ENCODE measurements around the gene SPTBN1.

SPTBN1 gene

DNA sequence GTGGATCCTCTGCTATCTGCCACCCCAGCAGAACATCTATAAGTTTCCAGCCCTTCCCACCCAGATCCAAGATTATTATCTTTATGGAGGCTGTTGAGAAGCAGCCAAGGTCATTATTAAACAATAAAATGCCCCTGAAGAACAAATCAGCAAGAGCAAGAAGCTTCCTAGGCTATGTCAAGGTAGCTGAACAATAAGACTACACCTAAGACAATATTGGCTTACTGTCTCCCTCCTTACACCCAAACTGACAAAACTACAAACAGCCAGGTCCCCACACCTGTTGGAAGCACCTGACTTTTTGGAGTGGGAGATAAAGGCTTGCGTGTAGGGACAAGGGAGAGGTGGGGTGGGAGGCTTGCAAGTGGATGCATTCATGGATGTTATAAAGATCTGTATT, 128.5 kb downstream of the SPTBN1 start:
- peaks cover 32% of the 10 kb centered on the region for H3K4me1 ChIP-seq (ENCODE audit: insufficient read depth, low read length)
- no peak overlapping the region for H3K4me3 ChIP-seq (ENCODE audit: low read depth in 1 of 2, low read length in 2 of 2)
- ATAC-seq (ENCODE audit: insufficient read depth, low read depth) (no peak), DNase-seq (no peak)
- no peak overlapping the region for H2AFZ ChIP-seq (ENCODE audit: low read depth, low read length)
- H3K4me2 ChIP-seq (ENCODE audit: insufficient read depth, low read length): no peak overlapping the region
- H3K36me3 ChIP-seq (ENCODE audit: insufficient read depth, low read length): no peaks in the 10 kb centered on the region
- peaks cover 82% of the 10 kb centered on the region for H3K79me2 ChIP-seq (ENCODE audit: insufficient read depth, low read length)
- H3K27me3 ChIP-seq (ENCODE audit: insufficient read depth, low read length, poor library complexity): no peaks in the 10 kb centered on the region
- no peak overlapping the region for H3K9ac ChIP-seq (ENCODE audit: low read depth, low read length)
- H3K9me3 ChIP-seq (ENCODE audit: insufficient read depth, low read length, severe bottlenecking): no peaks in the 10 kb centered on the region
- no peak for TF ChIP-seq CTCF (IDR thresholded peaks at IDR 0.05; ENCODE audit: borderline replicate concordance, extremely low read depth, low read length, poor library complexity, severe bottlenecking)
- no peak for TF ChIP-seq EZH2 (IDR thresholded peaks at IDR 0.05; ENCODE audit: borderline replicate concordance, low read depth, low read length, severe bottlenecking)
- no peak overlapping the region for H3K27ac ChIP-seq (ENCODE audit: low read length)
- H4K20me1 ChIP-seq (ENCODE audit: insufficient read depth, low read length): peaks cover 19% of the 10 kb centered on the region; the same call in 1 of the 2 replicates

DNA sequence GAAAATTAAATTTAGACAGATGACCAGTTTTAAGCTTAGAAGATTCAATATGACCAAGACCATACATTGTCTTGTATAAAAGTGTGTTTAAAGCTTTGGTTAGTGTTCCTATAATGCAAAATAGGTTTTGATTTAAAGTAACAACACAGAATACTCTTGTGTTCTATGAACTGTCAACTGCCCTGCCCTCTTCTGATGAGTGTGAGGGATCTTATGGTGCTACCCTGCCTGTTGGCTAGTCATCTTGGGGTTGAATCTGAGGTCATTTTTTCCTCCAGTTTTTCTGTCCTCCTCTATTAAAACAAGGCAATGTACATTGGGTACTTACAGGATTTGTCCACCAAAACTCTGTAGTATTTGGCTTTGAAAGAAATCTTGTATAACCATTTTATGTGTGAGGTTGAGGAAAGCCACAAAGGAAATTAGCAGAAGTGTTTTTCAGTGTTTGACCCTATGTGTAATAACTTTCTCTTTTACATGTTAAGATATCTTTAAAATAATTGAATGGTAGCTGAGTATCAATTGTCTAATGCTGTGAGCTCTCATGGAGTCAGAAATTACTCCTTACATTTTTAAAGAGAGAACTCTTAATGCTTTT, 129.1 kb downstream of the SPTBN1 start:
- Histone ChIP-seq H3K27ac (ENCODE audit: low read length) (no peak overlapping the region), H3K4me2 (ENCODE audit: insufficient read depth, low read length) (no peak overlapping the region), H3K27me3 (ENCODE audit: insufficient read depth, low read length, poor library complexity) (no peaks in the 10 kb centered on the region), H3K9ac (ENCODE audit: low read depth, low read length) (no peak overlapping the region), H2AFZ (ENCODE audit: low read depth, low read length) (no peak overlapping the region), H3K79me2 (ENCODE audit: insufficient read depth, low read length) (peaks cover 80% of the 10 kb centered on the region), H3K4me1 (ENCODE audit: insufficient read depth, low read length) (peaks cover 35% of the 10 kb centered on the region), H3K9me3 (ENCODE audit: insufficient read depth, low read length, severe bottlenecking) (no peaks in the 10 kb centered on the region), H3K4me3 (ENCODE audit: low read depth in 1 of 2, low read length in 2 of 2) (no peak overlapping the region), H3K36me3 (ENCODE audit: insufficient read depth, low read length) (no peaks in the 10 kb centered on the region), H4K20me1 (ENCODE audit: insufficient read depth, low read length) (peaks cover 19% of the 10 kb centered on the region; the same call in 1 of the 2 replicates)
- ATAC-seq (ENCODE audit: insufficient read depth, low read depth) (no peak; the same call in 2 of the 3 replicates), DNase-seq (no peak)
- TF ChIP-seq CTCF (IDR thresholded peaks at IDR 0.05; ENCODE audit: borderline replicate concordance, extremely low read depth, low read length, poor library complexity, severe bottlenecking) (no peak), EZH2 (IDR thresholded peaks at IDR 0.05; ENCODE audit: borderline replicate concordance, low read depth, low read length, severe bottlenecking) (no peak)

- Histone ChIP-seq H3K36me3 (ENCODE audit: insufficient read depth, low read length) (no peaks in the 10 kb centered on the region), H3K4me3 (ENCODE audit: low read depth in 1 of 2, low read length in 2 of 2) (no peak overlapping the region), H3K4me1 (ENCODE audit: insufficient read depth, low read length) (peaks cover 35% of the 10 kb centered on the region), H3K79me2 (ENCODE audit: insufficient read depth, low read length) (peaks cover 86% of the 10 kb centered on the region), H3K4me2 (ENCODE audit: insufficient read depth, low read length) (no peak overlapping the region), H3K9ac (ENCODE audit: low read depth, low read length) (no peak overlapping the region), H4K20me1 (ENCODE audit: insufficient read depth, low read length) (peaks cover 19% of the 10 kb centered on the region; the same call in 1 of the 2 replicates), H2AFZ (ENCODE audit: low read depth, low read length) (no peak overlapping the region), H3K27me3 (ENCODE audit: insufficient read depth, low read length, poor library complexity) (no peaks in the 10 kb centered on the region), H3K27ac (ENCODE audit: low read length) (no peak overlapping the region), H3K9me3 (ENCODE audit: insufficient read depth, low read length, severe bottlenecking) (no peaks in the 10 kb centered on the region)
- no peak for DNase-seq
- TF ChIP-seq EZH2 (IDR thresholded peaks at IDR 0.05; ENCODE audit: borderline replicate concordance, low read depth, low read length, severe bottlenecking) (no peak), CTCF (IDR thresholded peaks at IDR 0.05; ENCODE audit: borderline replicate concordance, extremely low read depth, low read length, poor library complexity, severe bottlenecking) (no peak)
- no peak for ATAC-seq (ENCODE audit: insufficient read depth, low read depth)
Observed at GRCh38 chr2:54586062-54586461, 129.9 kb downstream of the SPTBN1 start.

Data from DND-41 (cell line).